HG03066 (cell line): ENCODE results near the gene SPTBN1.

Experiments used
- ATAC-seq: cut with Tn5 transposase; IDR thresholded peaks from one replicate; pipeline ENCODE4 v1.9.1; 2021; ENCODE audit warnings: low read depth; ENCODE audit not compliant: unreplicated experiment

Gene SPTBN1

DNA sequence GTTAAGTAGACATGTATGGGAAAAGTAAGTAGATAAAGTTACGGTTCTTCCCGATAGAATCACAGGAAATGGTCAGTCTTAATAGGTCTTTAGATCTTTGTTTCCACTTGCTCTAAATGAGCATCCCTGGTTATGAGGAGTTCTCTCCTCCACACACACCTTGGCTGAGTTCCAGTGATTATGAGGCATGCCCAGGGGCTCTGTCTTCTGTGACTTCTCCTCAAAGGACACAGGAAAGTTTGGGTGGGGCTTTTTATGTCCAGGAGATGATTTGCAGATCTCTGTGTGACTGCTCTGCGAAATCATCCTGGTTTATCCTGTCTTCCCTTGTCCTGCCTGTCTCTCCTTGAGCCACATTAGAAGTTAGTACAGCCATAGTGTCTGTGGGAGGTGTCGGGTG, 183.5 kb downstream of the SPTBN1 start:
- ATAC-seq, result no peak

GRCh38 chr2:54640834-54641540, 184.9 kb downstream of the SPTBN1 start:
- no peak for ATAC-seq

GRCh38 chr2:54641988-54642387, 185.9 kb downstream of the SPTBN1 start:
- ATAC-seq, result no peak

DNA sequence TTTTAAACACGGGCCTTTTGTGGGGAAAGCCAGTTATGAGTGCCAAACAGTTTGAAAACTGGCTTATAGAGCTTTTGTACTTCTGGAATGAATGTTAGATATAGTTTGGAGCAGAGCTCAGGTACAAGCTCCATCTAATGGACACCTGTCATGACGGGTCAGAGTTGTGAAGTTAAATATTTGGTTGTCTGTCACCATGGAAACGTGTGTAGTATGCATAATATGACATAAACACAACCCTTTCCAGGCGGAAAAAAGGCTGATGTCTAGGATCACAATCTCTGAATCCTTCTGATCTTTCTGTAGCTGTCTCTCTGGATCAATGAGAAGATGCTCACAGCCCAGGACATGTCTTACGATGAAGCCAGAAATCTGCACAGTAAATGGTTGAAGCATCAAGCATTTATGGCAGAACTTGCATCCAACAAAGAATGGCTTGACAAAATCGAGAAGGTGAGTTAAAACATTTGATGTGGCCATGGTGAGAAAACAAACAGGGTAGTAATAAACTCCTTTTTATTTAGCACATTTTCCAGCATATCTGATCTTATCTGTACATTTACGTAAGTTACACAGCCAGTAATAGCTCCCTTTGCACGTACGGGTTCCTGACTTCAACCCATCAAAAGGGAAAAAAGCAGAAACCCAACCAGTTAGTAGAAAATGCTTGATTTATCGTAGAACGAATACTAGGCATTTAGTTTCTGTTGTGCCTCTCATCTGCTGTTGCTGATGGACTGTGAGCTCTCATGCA, 186.7 kb downstream of the SPTBN1 start:
- no peak for ATAC-seq

DNA sequence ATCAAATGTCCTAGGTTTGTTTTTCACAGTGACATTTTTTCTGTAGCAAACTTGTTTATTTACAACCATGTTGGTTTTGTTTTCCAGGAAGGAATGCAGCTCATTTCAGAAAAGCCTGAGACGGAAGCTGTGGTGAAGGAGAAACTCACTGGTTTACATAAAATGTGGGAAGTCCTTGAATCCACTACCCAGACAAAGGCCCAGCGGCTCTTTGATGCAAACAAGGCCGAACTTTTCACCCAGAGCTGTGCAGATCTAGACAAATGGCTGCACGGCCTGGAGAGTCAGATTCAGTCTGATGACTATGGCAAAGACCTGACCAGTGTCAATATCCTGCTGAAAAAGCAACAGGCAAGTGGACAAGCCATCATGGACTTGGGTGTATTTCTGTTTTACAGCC, 188.1 kb downstream of the SPTBN1 start:
- ATAC-seq, result no peak

GRCh38 chr2:54646170-54646927, 190.2 kb downstream of the SPTBN1 start:
- no peak for ATAC-seq

DNA sequence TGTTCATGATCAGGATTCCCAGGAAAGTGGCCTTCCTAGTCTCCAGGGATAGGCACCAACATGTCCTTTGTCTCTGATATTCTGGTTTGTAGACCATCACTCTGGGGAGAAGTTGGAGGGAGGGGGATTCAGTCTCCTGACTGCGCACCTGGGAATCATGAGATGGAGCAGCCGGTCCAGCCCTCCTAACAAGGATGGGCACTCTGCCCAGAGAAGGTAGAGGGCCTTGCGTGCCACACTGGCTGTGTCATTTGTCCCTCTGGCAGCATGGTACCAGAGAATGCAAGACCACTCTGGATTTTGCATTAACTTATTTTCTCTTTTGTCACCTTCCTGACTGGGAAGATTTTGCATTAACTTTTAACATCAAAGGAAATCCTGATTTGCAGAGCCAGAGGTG, 192.1 kb downstream of the SPTBN1 start:
- no peak for ATAC-seq

DNA sequence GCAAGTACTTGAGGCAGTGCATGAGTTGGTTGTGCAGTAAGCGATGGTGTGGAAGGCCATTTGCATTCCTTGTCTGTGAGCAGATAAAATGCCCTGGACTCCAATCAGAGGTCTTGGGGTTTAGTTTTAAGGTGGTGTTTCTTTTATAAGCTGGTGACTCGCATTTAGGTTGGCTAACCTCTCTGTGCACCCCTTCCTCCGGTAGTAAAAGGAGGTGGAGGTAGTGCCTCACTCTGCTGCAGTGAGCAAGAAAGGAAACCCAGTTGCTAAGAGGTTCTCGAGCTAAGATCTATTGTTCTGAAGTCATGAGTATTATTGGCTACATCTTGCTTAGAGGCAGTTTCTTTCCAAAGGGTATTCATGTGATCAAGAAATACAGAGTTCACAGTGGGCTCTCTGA, 193.1 kb downstream of the SPTBN1 start:
- no peak for ATAC-seq

DNA sequence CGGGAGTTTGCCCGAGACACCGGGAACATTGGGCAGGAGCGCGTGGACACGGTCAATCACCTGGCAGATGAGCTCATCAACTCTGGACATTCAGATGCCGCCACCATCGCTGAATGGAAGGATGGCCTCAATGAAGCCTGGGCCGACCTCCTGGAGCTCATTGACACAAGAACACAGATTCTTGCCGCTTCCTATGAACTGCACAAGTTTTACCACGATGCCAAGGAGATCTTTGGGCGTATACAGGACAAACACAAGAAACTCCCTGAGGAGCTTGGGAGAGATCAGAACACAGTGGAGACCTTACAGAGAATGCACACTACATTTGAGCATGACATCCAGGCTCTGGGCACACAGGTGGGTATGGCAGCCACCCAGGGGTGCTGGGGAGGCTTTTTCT, 193.5 kb downstream of the SPTBN1 start:
- ATAC-seq, result no peak

DNA sequence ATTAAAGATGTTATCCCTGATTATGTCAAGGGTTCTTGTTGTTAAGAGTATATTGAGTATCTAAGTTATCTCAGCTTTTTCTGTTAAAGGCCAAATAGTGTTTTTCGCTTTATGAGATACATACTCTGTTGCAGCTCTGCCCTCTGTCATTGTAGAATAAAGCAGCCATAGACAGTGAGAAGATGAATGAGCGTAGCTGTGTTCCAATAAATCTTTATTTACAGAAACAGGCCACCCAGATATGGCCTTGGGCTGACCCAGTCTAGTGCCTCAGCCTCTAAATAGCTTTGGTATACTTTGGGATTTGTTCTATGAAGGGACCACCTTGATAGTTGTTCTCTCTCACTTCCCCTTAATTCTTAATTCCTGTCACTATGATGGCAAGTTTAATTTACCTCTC, 194.5 kb downstream of the SPTBN1 start:
- no peak for ATAC-seq

DNA sequence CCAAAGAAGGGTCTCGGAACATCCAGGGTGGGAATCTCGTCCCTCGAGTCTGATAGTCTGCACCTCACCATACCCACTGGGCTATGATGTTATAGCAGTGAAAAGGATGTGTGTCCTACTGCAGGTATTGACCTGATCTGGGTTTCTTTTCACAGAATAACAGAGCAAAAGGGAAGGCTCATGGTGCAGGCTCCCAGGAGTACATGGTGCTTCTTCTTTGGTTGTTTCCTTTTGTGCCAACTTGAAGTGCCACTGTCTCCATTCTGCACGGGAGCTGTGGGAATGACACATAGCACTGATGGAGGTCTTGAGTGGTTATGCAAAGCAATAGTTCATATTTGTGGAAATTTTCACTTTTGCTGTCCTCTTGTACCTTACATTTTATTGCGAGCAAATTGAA, 195.2 kb downstream of the SPTBN1 start:
- ATAC-seq, result no peak

DNA sequence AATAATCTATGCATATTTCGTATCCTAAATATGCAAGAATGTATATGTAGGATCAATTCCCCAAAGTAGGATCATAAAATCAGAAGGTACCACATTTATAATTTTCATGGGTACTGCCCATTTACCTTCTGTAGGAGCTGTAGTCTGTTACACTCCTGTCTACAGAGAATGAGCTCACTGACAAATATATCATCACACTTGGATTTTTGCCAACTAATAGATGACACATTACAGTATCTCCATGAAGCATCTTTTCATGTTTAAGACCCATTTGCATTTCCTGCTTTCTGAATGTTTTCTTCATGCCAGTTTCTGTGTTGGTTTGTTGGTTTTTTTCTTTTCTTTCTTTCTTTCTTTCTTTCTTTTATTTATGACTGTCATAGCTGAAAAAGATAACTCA, 196.4 kb downstream of the SPTBN1 start:
- no peak for ATAC-seq

DNA sequence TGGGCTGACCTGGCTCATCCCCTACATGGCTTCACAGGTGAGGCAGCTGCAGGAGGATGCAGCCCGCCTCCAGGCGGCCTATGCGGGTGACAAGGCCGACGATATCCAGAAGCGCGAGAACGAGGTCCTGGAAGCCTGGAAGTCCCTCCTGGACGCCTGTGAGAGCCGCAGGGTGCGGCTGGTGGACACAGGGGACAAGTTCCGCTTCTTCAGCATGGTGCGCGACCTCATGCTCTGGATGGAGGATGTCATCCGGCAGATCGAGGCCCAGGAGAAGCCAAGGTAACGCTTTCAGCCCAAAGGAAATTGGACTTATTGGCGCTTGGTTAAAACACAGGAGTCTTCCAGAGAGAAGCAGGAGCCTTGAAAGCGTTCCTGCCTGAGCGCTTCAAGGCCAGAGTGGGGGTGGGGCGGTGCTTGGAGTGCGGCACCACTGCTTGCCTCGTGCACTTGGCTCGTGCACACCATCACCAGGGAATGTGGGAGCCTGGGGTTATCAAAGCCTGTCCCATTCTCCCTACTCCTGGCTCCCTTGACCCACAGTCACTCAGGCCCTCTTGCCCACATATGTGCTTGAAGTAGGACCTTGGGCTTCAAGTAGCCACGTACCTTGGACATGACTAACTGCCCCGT, 197.6 kb downstream of the SPTBN1 start:
- no peak for ATAC-seq

DNA sequence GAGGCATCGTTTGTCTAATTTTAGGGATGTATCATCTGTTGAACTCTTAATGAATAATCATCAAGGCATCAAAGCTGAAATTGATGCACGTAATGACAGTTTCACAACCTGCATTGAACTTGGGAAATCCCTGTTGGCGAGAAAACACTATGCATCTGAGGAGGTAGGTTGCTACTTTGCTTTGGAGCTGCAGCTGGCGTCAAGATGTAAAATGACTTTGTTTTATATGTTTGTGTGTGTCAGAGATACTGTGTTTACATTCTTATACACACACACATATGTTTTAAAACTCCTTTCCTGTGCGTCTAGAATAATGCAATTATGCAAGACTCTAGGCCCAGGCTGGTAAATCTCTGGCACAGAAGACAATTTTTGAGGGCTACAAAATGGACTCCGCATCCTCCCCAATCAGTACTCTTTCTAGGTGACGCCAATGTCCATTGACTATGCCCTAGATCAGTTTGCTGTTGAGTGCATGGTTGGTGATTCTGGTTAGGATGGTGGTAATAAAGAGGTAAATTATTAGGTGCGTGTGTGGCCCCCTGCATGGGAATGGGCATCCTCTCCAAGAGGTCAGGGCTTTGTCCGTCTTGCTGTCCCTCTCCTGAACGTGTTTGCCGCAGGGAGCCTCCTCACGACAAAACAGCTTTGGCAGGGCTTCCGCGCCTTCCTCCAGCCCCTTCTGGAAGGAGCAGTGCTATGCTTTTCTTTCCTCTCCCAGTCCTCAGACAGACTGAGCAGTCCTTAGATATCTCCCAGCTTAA, 199.1 kb downstream of the SPTBN1 start:
- no peak for ATAC-seq

DNA sequence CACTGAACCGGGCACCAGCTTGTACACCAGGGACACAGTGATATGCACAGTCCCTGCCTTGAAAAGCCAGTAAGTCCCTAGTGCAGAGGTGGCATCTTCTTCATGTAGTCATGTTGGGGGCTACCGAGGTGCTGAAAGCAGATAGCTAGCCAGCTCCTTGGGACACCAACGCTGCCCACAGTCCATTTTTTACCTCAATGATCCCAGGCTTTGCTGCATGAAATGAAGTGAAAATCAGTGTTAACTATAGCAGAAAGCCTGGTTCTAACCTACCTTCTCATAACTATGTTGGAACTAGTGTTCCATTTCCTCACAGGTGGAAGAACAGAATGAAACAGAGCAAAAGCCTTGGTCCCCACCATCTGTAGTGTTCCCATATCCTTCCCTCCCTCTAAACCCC, 200.7 kb downstream of the SPTBN1 start:
- ATAC-seq, result no peak

GRCh38 chr2:54657664-54658083, 201.5 kb downstream of the SPTBN1 start:
- peak; percentile 68 for ATAC-seq

DNA sequence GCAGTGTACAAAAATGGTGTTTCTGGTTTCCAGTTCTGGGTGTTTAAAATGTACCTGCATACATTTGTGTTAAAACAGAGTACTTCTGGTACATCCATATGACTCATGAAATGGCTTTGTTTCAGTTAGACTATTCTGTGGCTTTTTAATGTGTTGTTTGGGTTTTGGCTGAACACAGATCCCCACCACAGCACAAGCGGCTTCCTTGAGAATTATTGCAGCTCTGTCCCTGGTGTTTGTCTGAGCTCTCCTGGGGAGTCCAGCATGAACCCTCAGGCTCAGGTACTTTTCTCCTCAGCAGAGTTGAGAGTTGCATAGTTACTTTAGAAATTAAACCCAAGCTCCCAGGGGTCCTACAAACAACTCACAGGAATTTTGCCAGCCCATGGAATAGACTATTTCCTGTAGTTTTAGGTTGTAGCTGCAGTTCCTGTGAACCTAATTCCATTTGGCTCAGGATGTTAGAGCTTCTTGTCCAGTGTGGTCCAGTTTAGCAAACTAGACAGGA, 202.5 kb downstream of the SPTBN1 start:
- no peak for ATAC-seq

DNA sequence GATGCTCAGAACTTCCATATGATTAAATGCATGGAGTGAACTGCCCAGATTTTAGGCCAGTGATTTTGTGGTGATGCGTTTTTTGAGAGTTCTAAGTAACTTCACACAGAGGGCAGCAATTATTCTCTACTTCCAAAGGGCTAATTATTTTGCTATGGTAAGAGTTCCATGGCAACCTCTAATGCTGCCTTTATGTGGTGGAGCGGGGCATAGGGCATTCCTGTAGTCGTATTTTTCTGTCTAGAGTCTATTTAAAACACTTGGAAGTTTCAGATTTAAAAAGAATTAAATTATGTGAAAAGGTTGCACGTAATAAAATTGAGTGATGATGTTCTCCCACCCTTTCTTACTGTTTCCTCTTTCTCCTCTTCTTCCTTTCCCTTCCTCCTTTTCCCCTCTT, 203.4 kb downstream of the SPTBN1 start:
- no peak for ATAC-seq

DNA sequence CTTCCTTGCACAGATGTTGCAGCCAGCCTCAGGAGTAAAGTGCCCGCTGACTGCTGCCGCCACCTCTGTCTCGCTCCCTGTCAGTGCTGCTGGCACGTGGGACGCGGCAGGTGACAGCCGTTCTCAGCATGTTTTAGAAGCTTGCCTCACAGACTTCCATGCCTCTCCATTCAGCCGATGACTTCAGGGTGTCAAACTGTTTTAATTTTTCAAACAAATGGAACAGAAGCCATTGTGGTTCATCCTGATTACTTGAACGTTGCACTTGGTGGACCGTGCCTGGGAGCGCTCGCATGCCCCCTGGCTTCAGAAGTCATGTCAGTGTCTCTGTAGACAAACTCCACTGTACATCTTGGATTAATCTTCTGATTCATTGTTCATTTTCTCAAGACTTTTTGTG, 204.6 kb downstream of the SPTBN1 start:
- no peak for ATAC-seq

DNA sequence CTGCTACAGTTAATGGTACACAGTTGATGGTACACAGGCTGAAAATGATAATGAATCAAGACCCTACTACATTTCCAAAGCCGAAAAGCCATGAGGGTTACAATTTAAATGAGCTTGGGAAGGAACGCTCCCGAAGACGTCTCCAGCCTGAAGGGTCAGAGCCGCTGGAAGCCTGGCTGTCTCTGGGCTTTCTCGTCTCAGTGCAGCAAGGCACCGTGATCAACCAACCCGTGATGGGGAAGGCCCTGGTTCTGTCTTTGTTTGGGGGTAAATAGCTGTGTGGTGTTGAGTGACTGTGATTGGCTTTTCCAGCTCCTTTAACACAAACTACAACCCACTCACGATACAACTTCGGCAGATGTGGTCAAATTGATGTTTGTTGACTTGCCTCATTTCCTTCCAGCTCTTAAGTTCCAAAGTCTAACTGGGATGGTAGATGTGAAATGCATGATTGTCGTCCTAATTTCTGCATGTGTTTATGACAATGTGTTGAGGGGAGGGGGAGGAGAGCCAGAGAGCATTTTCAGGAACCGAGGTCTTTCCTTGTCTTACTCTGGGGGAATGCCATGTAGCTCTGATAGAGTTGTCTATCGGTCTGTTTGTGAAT, 207.4 kb downstream of the SPTBN1 start:
- ATAC-seq, result no peak
